Dendritic cell treated with granulocyte-macrophage colony-stimulating factor and Interleukin-4, amounts not matched to agents 40 ng/mL and 50 ng/mL, for 4 days (primary cell): ENCODE data around the gene GNAQ.
A peak's percentile ranks its signal among the peaks of the same experiment; 100 is the strongest.
"Not testable (repeated sequence)": the region's sequence is repeated elsewhere in the genome, so short reads cannot be mapped to it uniquely, and the experiment has no call there.

ENCODE experiments used
- H3K27ac Mint-ChIP-seq: one replicate; pipeline ENCODE4 v1.8.0; 2022; ENCODE audit warnings: mild to moderate bottlenecking, mixed read lengths
- H3K27me3 Mint-ChIP-seq: one replicate; pipeline ENCODE4 v1.8.0; 2022; ENCODE audit warnings: mild to moderate bottlenecking, mixed read lengths
- H3K36me3 Mint-ChIP-seq: one replicate; pipeline ENCODE4 v1.8.0; 2022; ENCODE audit warnings: low read depth, mixed read lengths
- H3K4me1 Mint-ChIP-seq: one replicate; pipeline ENCODE4 v1.8.0; 2022; ENCODE audit warnings: low read depth, mixed read lengths
- H3K4me3 Mint-ChIP-seq: one replicate; pipeline ENCODE4 v1.8.0; 2022; ENCODE audit warnings: mild to moderate bottlenecking, moderate library complexity, mixed read lengths
- H3K9me3 Mint-ChIP-seq: one replicate; pipeline ENCODE4 v1.8.0; 2022; ENCODE audit warnings: mixed read lengths
- intact Hi-C: fragments of 100-400 bp; cut with micrococcal nuclease; formaldehyde crosslinking; loops from one replicate; pipeline ENCODE4 v1.15.0; 2022

The GNAQ gene

GRCh38 chr9:77883133-77883532 is 148.5 kb downstream of the GNAQ start:
- no peak overlapping the region for H3K27ac Mint-ChIP-seq
- no peaks in the 10 kb centered on the region for H3K27me3 Mint-ChIP-seq
- H3K4me3 Mint-ChIP-seq, result no peak overlapping the region
- H3K9me3 Mint-ChIP-seq, result no peaks in the 10 kb centered on the region
- H3K4me1 Mint-ChIP-seq, result peaks cover 39% of the 10 kb centered on the region
- intact Hi-C loops, result no loop called here
- H3K36me3 Mint-ChIP-seq, result peaks cover 13% of the 10 kb centered on the region

- Mint-ChIP-seq H3K27ac (no peak overlapping the region), H3K4me1 (peaks cover 46% of the 10 kb centered on the region)
- intact Hi-C loops, result no loop called here
Observed at GRCh38 chr9:77882294-77882693, 149.3 kb downstream of the GNAQ start.

GRCh38 chr9:77881634-77882033 is 150.0 kb downstream of the GNAQ start:
- H3K4me1 Mint-ChIP-seq, result peaks cover 46% of the 10 kb centered on the region
- H3K4me3 Mint-ChIP-seq, intact Hi-C loops: not testable (repeated sequence)

More at GRCh38 chr9:77882294-77882693, 149.3 kb downstream of the GNAQ start:
- Mint-ChIP-seq H3K9me3 (no peaks in the 10 kb centered on the region), H3K27me3 (no peaks in the 10 kb centered on the region), H3K36me3 (peaks cover 21% of the 10 kb centered on the region), H3K4me3 (no peak overlapping the region)

GRCh38 chr9:77881111-77881510 is 150.5 kb downstream of the GNAQ start:
- Mint-ChIP-seq H3K4me3 (no peak overlapping the region), H3K9me3 (no peaks in the 10 kb centered on the region), H3K4me1 (peaks cover 46% of the 10 kb centered on the region), H3K36me3 (peaks cover 21% of the 10 kb centered on the region), H3K27ac (no peak overlapping the region), H3K27me3 (no peaks in the 10 kb centered on the region)
- intact Hi-C loops, result no loop called here

More at GRCh38 chr9:77881634-77882033, 150.0 kb downstream of the GNAQ start:
- H3K9me3 Mint-ChIP-seq, H3K27me3 Mint-ChIP-seq, H3K27ac Mint-ChIP-seq: not testable (repeated sequence)
- H3K36me3 Mint-ChIP-seq, result peaks cover 21% of the 10 kb centered on the region

GRCh38 chr9:77879437-77879943 is 152.1 kb downstream of the GNAQ start:
- peaks cover 27% of the 10 kb centered on the region for H3K36me3 Mint-ChIP-seq
- intact Hi-C loops, result loop anchor here (5.0 to 10.0 kb wide), 2 partner anchors 248 to 335 kb away; no protein-coding TSS in a partner anchor
- H3K27me3 Mint-ChIP-seq, result no peaks in the 10 kb centered on the region
- H3K9me3 Mint-ChIP-seq, result no peaks in the 10 kb centered on the region
- peaks cover 40% of the 10 kb centered on the region for H3K4me1 Mint-ChIP-seq
- peak overlapping the region; percentile 65 for H3K27ac Mint-ChIP-seq
- no peak overlapping the region for H3K4me3 Mint-ChIP-seq

- intact Hi-C loops, result loop anchor here (5.0 to 10.0 kb wide), 2 partner anchors 249 to 336 kb away; no protein-coding TSS in a partner anchor
- H3K27me3 Mint-ChIP-seq, H3K4me3 Mint-ChIP-seq, H3K9me3 Mint-ChIP-seq: not testable (repeated sequence)
- H3K36me3 Mint-ChIP-seq, result peaks cover 25% of the 10 kb centered on the region
- H3K27ac Mint-ChIP-seq, result peak overlapping the region; percentile 65
- H3K4me1 Mint-ChIP-seq, result peaks cover 38% of the 10 kb centered on the region
Observed at GRCh38 chr9:77878793-77879192, 152.8 kb downstream of the GNAQ start.

GRCh38 chr9:77877976-77878375 is 153.6 kb downstream of the GNAQ start:
- no peak overlapping the region for H3K27ac Mint-ChIP-seq
- peaks cover 23% of the 10 kb centered on the region for H3K36me3 Mint-ChIP-seq
- no peaks in the 10 kb centered on the region for H3K27me3 Mint-ChIP-seq
- H3K9me3 Mint-ChIP-seq, result no peaks in the 10 kb centered on the region
- H3K4me1 Mint-ChIP-seq, result peaks cover 35% of the 10 kb centered on the region
- intact Hi-C loops, result loop anchor here (5.0 to 10.0 kb wide), 2 partner anchors 249 to 337 kb away; no protein-coding TSS in a partner anchor
- H3K4me3 Mint-ChIP-seq, result no peak overlapping the region

GRCh38 chr9:77876590-77876989 is 155.0 kb downstream of the GNAQ start:
- H3K36me3 Mint-ChIP-seq, result peaks cover 23% of the 10 kb centered on the region
- H3K27ac Mint-ChIP-seq, result no peak overlapping the region
- peaks cover 33% of the 10 kb centered on the region for H3K4me1 Mint-ChIP-seq
- intact Hi-C loops, result loop anchor here (5.0 to 10.0 kb wide), 2 partner anchors 251 to 338 kb away; no protein-coding TSS in a partner anchor
- no peaks in the 10 kb centered on the region for H3K9me3 Mint-ChIP-seq
- H3K27me3 Mint-ChIP-seq, result no peaks in the 10 kb centered on the region
- no peak overlapping the region for H3K4me3 Mint-ChIP-seq

- Mint-ChIP-seq H3K27me3 (no peaks in the 10 kb centered on the region), H3K4me1 (peaks cover 33% of the 10 kb centered on the region), H3K4me3 (no peak overlapping the region), H3K36me3 (peaks cover 23% of the 10 kb centered on the region), H3K27ac (no peak overlapping the region), H3K9me3 (no peaks in the 10 kb centered on the region)
- intact Hi-C loops, result loop anchor here (5.0 to 10.0 kb wide), 2 partner anchors 251 to 339 kb away; no protein-coding TSS in a partner anchor
Observed at GRCh38 chr9:77876091-77876490, 155.5 kb downstream of the GNAQ start.

- Mint-ChIP-seq H3K4me1 (peaks cover 30% of the 10 kb centered on the region), H3K4me3 (no peak overlapping the region), H3K27me3 (no peaks in the 10 kb centered on the region), H3K36me3 (peaks cover 27% of the 10 kb centered on the region), H3K9me3 (no peaks in the 10 kb centered on the region), H3K27ac (no peak overlapping the region)
- intact Hi-C loops, result loop anchor here (10.0 kb wide), 1 partner anchor 342 kb away; no protein-coding TSS in a partner anchor
Observed at GRCh38 chr9:77872863-77873262, 158.7 kb downstream of the GNAQ start.

GRCh38 chr9:77872177-77872576 is 159.4 kb downstream of the GNAQ start:
- H3K4me3 Mint-ChIP-seq, result no peak overlapping the region
- H3K9me3 Mint-ChIP-seq, result no peaks in the 10 kb centered on the region
- no peaks in the 10 kb centered on the region for H3K27me3 Mint-ChIP-seq
- intact Hi-C loops, result loop anchor here (10.0 kb wide), 1 partner anchor 343 kb away; no protein-coding TSS in a partner anchor
- no peak overlapping the region for H3K27ac Mint-ChIP-seq
- peaks cover 22% of the 10 kb centered on the region for H3K36me3 Mint-ChIP-seq
- H3K4me1 Mint-ChIP-seq, result peaks cover 26% of the 10 kb centered on the region

GRCh38 chr9:77871483-77871882 is 160.1 kb downstream of the GNAQ start:
- intact Hi-C loops, result loop anchor here (10.0 kb wide), 1 partner anchor 343 kb away; no protein-coding TSS in a partner anchor
- Mint-ChIP-seq H3K27ac (no peak overlapping the region), H3K9me3 (no peaks in the 10 kb centered on the region), H3K4me3 (no peak overlapping the region), H3K27me3 (no peaks in the 10 kb centered on the region), H3K4me1 (peaks cover 31% of the 10 kb centered on the region), H3K36me3 (peaks cover 22% of the 10 kb centered on the region)

- intact Hi-C loops, result no loop called here
- H3K4me3 Mint-ChIP-seq, result no peak overlapping the region
- H3K36me3 Mint-ChIP-seq, result peaks cover 45% of the 10 kb centered on the region
- H3K9me3 Mint-ChIP-seq, result peaks cover 12% of the 10 kb centered on the region
- no peaks in the 10 kb centered on the region for H3K27me3 Mint-ChIP-seq
- no peak overlapping the region for H3K27ac Mint-ChIP-seq
- peaks cover 41% of the 10 kb centered on the region for H3K4me1 Mint-ChIP-seq
Observed at GRCh38 chr9:77866878-77867277, 164.7 kb downstream of the GNAQ start.

- Mint-ChIP-seq H3K36me3 (peaks cover 55% of the 10 kb centered on the region), H3K9me3 (peaks cover 12% of the 10 kb centered on the region), H3K27me3 (no peaks in the 10 kb centered on the region), H3K4me3 (no peak overlapping the region), H3K4me1 (peaks cover 41% of the 10 kb centered on the region), H3K27ac (peak overlapping the region; percentile 67)
- intact Hi-C loops, result no loop called here
Observed at GRCh38 chr9:77865385-77866047, 166.1 kb downstream of the GNAQ start.
